GM23248 (cell line): ENCODE measurements around the gene ERBB4. TPM values are rescaled to one million over a fixed set of nuclear protein-coding genes. Genes with fewer than 3 reads are reported as not detected.

Experiments
- DNase-seq: peaks from one replicate; pipeline ENCODE4 v3.0.0-alpha.2; 2015
- H2AFZ ChIP-seq: fragments of 200-600 bp; sonication (generic); 2 replicates; pipeline ENCODE4 v1.6.1; 2016; ENCODE audit warnings: antibody characterized with exemption
- H3F3A ChIP-seq: fragments of 200-600 bp; sonication (generic); 2 replicates; pipeline ENCODE4 v1.6.1; 2016; ENCODE audit warnings: mild to moderate bottlenecking, antibody characterized with exemption, mixed run types; ENCODE audit not compliant: insufficient read depth
- H3K27ac ChIP-seq: fragments of 200-600 bp; sonication (generic); 2 replicates; pipeline ENCODE4 v1.5.1; 2016; ENCODE audit warnings: mild to moderate bottlenecking
- H3K27me3 ChIP-seq: fragments of 200-600 bp; sonication (generic); replicated peaks from 2 replicates; pipeline ENCODE4 v1.6.1; 2016; ENCODE audit warnings: mild to moderate bottlenecking; ENCODE audit not compliant: insufficient read depth
- H3K36me3 ChIP-seq: fragments of 200-600 bp; sonication (generic); 2 replicates; pipeline ENCODE4 v1.6.1; 2016; ENCODE audit warnings: low read depth, mild to moderate bottlenecking
- H3K4me1 ChIP-seq: fragments of 200-600 bp; sonication (generic); 2 replicates; pipeline ENCODE4 v1.6.1; 2016; ENCODE audit warnings: mild to moderate bottlenecking; ENCODE audit not compliant: insufficient read depth
- H3K4me2 ChIP-seq: fragments of 200-600 bp; sonication (generic); one replicate; pipeline ENCODE4 v1.6.1; 2016; ENCODE audit warnings: mild to moderate bottlenecking; ENCODE audit not compliant: unreplicated experiment
- H3K4me3 ChIP-seq: fragments of 200-600 bp; sonication (generic); 2 replicates; pipeline ENCODE4 v1.5.1; 2016; ENCODE audit warnings: mild to moderate bottlenecking
- H3K79me2 ChIP-seq: fragments of 200-600 bp; sonication (generic); 2 replicates; pipeline ENCODE4 v1.6.1; 2016; ENCODE audit warnings: mild to moderate bottlenecking; ENCODE audit not compliant: insufficient read depth
- H3K9ac ChIP-seq: fragments of 200-600 bp; sonication (generic); 2 replicates; pipeline ENCODE4 v1.6.1; 2016; ENCODE audit warnings: mild to moderate bottlenecking
- H3K9me2 ChIP-seq: fragments of 200-600 bp; sonication (generic); 2 replicates; pipeline ENCODE4 v1.6.1; 2016; ENCODE audit warnings: mixed run types, mild to moderate bottlenecking, moderate library complexity; ENCODE audit not compliant: insufficient read depth
- H3K9me3 ChIP-seq: fragments of 200-600 bp; sonication (generic); one replicate; pipeline ENCODE4 v1.6.1; 2017; ENCODE audit warnings: low read depth
- H4K20me1 ChIP-seq: fragments of 200-600 bp; sonication (generic); 2 replicates; pipeline ENCODE4 v1.6.0; 2016; ENCODE audit not compliant: insufficient read depth
- EZH2 ChIP-seq: fragments of 200-600 bp; sonication (generic); IDR thresholded peaks from 2 replicates; pipeline ENCODE4 v1.6.1; 2018; ENCODE audit warnings: antibody characterized with exemption, mild to moderate bottlenecking; ENCODE audit not compliant: insufficient read depth, poor library complexity, severe bottlenecking
- EZH2phosphoT487 ChIP-seq: fragments of 200-600 bp; sonication (generic); IDR thresholded peaks from 2 replicates; pipeline ENCODE4 v1.6.1; 2018; ENCODE audit warnings: antibody characterized with exemption, moderate library complexity, mild to moderate bottlenecking, low read depth; ENCODE audit not compliant: insufficient read depth
- WGBS, 2 experiments: methylation state at CpG; one replicate each; pipeline ENCODE4 v1.1.6; 2015 to 2017; ENCODE audit warnings: low lambda C conversion rate in 2 of 2, low coverage in 1 of 2; ENCODE audit errors: missing lambda C conversion rate in 2 of 2; 5-methylcytosine and 5-hydroxymethylcytosine counted together
- in situ Hi-C: fragments of 300-500 bp; cut with MboI; formaldehyde crosslinking; loops from 2 replicates; pipeline ENCODE4 v1.15.0; 2020
- polyA plus RNA-seq: library from polyadenylated mRNA; unstranded; fragments of >200 nt; fragmentation: Nextera tagmentation; extraction: Ambion mirVana; gene quantifications from 2 replicates; pipeline ENCODE4 v1.2.1, GENCODE V29; 2016
- total RNA-seq: library from RNA; depleted of rRNA; stranded (reverse); fragments of >200 nt; shearing (Covaris generic); gene quantifications from 2 replicates; pipeline ENCODE4 v1.2.3, GENCODE V29; 2014

The ERBB4 gene
- total and polyA plus RNA-seq, 2 experiments from 2014 or later = not detected

DNA sequence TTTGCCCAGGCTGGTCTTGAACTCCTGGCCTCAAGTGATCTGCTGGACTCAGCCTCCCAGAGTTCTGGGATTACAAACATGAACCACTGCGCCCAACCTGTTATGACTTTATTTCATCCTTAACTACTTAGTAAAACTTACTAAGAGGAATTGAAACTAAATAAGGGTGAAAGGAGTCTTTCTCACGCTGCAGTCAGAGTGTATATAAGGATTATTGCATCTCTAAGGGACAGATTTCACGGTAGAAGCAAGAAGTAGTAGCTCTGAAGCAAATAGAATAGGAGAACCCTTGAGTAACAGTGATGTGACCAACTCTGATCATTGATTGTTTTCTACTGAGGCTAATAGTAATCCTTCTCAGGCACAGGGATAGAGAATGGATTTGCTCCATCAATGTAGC lies 1022.1 kb downstream of the ERBB4 start:
- no peak for TF ChIP-seq EZH2phosphoT487
- TF ChIP-seq EZH2 = no peak
- H3K27ac ChIP-seq = no peak overlapping the region
- H3K4me3 ChIP-seq = no peak overlapping the region
- no peak for DNase-seq
- no peaks in the 10 kb centered on the region for H3K9me3 ChIP-seq
- H3K27me3 ChIP-seq = no peaks in the 10 kb centered on the region
- no peak overlapping the region for H3K4me2 ChIP-seq
- H3K4me1 ChIP-seq = no peaks in the 10 kb centered on the region
- 13 to 17% methylated on average over 3 of the region's 3 CpGs for WGBS, 2 experiments
- H3F3A ChIP-seq = no peaks in the 10 kb centered on the region
- H3K79me2 ChIP-seq = no peaks in the 10 kb centered on the region
- H3K36me3 ChIP-seq = no peaks in the 10 kb centered on the region
- H3K9ac ChIP-seq = no peak overlapping the region
- no peaks in the 10 kb centered on the region for H3K9me2 ChIP-seq
- in situ Hi-C loops = no loop called here
- no peak overlapping the region for H2AFZ ChIP-seq
- no peaks in the 10 kb centered on the region for H4K20me1 ChIP-seq

GRCh38 chr2:211514049-211514448 lies 1024.6 kb downstream of the ERBB4 start:
- no peaks in the 10 kb centered on the region for H4K20me1 ChIP-seq
- no peaks in the 10 kb centered on the region for H3K9me2 ChIP-seq
- TF ChIP-seq EZH2phosphoT487 (no peak), EZH2 (no peak)
- H3K27ac ChIP-seq = no peak overlapping the region
- no peak overlapping the region for H2AFZ ChIP-seq
- H3K79me2 ChIP-seq = no peaks in the 10 kb centered on the region
- no peak overlapping the region for H3K9ac ChIP-seq
- H3K4me1 ChIP-seq = no peaks in the 10 kb centered on the region
- no peak for DNase-seq
- H3F3A ChIP-seq = no peaks in the 10 kb centered on the region
- no peaks in the 10 kb centered on the region for H3K27me3 ChIP-seq
- H3K4me2 ChIP-seq = no peak overlapping the region
- no peaks in the 10 kb centered on the region for H3K36me3 ChIP-seq
- H3K9me3 ChIP-seq = no peaks in the 10 kb centered on the region
- H3K4me3 ChIP-seq = no peak overlapping the region
- in situ Hi-C loops = no loop called here
- 32 to 42% methylated on average over 3 of the region's 3 CpGs for WGBS, 2 experiments

DNA sequence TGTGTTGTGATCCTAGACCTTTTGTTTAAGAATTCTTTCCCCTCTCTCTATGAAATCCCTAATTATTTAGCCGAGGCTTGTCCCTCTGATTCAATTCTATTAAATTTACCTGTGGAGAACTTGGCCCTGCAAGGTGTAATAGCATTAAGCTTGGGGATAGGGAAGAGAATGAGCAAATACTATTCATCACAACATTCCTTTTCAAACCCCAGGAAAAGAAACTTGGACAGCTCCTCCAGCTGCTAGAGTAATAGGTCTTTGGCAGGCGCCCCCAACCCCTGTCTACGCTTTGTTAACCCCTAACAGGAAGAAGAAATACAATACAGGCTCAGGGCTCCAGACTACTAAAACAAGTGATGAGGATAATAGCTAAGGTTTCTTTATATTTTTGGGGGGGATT lies 1025.2 kb downstream of the ERBB4 start:
- H2AFZ ChIP-seq = no peak overlapping the region
- H3K27ac ChIP-seq = no peak overlapping the region
- WGBS, 2 experiments = 21% methylated on average over 3 of the region's 3 CpGs
- H3K4me1 ChIP-seq = no peaks in the 10 kb centered on the region
- H3K27me3 ChIP-seq = no peaks in the 10 kb centered on the region
- no peaks in the 10 kb centered on the region for H3K9me2 ChIP-seq
- H4K20me1 ChIP-seq = no peaks in the 10 kb centered on the region
- H3K36me3 ChIP-seq = no peaks in the 10 kb centered on the region
- H3K9ac ChIP-seq = no peak overlapping the region
- H3K9me3 ChIP-seq = no peaks in the 10 kb centered on the region
- no peak overlapping the region for H3K4me2 ChIP-seq
- in situ Hi-C loops = no loop called here
- TF ChIP-seq EZH2phosphoT487 (no peak), EZH2 (no peak)
- H3K4me3 ChIP-seq = no peak overlapping the region
- H3F3A ChIP-seq = no peaks in the 10 kb centered on the region
- no peaks in the 10 kb centered on the region for H3K79me2 ChIP-seq
- no peak for DNase-seq

GRCh38 chr2:211512806-211513205 lies 1025.8 kb downstream of the ERBB4 start:
- Histone ChIP-seq H3K27ac (no peak overlapping the region), H3K36me3 (no peaks in the 10 kb centered on the region), H3K9me2 (no peaks in the 10 kb centered on the region), H3K79me2 (no peaks in the 10 kb centered on the region), H3K4me2 (no peak overlapping the region), H3K4me1 (no peaks in the 10 kb centered on the region), H3K9ac (no peak overlapping the region), H2AFZ (no peak overlapping the region), H4K20me1 (no peaks in the 10 kb centered on the region), H3K27me3 (no peaks in the 10 kb centered on the region), H3F3A (no peaks in the 10 kb centered on the region), H3K9me3 (no peaks in the 10 kb centered on the region), H3K4me3 (no peak overlapping the region)
- 25 to 30% methylated on average over 2 to 3 of the region's 3 CpGs for WGBS, 2 experiments
- in situ Hi-C loops = no loop called here
- DNase-seq = no peak
- TF ChIP-seq EZH2 (no peak), EZH2phosphoT487 (no peak)

- Histone ChIP-seq H3K36me3 (no peaks in the 10 kb centered on the region), H3K4me1 (no peaks in the 10 kb centered on the region), H3K27me3 (no peaks in the 10 kb centered on the region), H3K9ac (no peak overlapping the region), H3K9me2 (no peaks in the 10 kb centered on the region), H4K20me1 (no peaks in the 10 kb centered on the region), H3K4me2 (no peak overlapping the region), H3K4me3 (no peak overlapping the region), H2AFZ (no peak overlapping the region), H3F3A (no peaks in the 10 kb centered on the region), H3K79me2 (no peaks in the 10 kb centered on the region), H3K27ac (no peak overlapping the region), H3K9me3 (no peaks in the 10 kb centered on the region)
- DNase-seq = no peak
- in situ Hi-C loops = no loop called here
- no peak for TF ChIP-seq EZH2
- no peak for TF ChIP-seq EZH2phosphoT487
These were observed 1034.7 kb downstream of the ERBB4 start for GRCh38 chr2:211503856-211504255.
